Measurements from ENCODE around the gene PPM1H. TPM values are rescaled to one million over a fixed set of nuclear protein-coding genes. Genes with fewer than 3 reads are reported as not detected.
A peak's percentile ranks its signal among the peaks of the same experiment; 100 is the strongest.

Gene PPM1H
- polyA plus RNA-seq, 4 donors: 1.1 to 14.3 (median 3.2) TPM

DNA sequence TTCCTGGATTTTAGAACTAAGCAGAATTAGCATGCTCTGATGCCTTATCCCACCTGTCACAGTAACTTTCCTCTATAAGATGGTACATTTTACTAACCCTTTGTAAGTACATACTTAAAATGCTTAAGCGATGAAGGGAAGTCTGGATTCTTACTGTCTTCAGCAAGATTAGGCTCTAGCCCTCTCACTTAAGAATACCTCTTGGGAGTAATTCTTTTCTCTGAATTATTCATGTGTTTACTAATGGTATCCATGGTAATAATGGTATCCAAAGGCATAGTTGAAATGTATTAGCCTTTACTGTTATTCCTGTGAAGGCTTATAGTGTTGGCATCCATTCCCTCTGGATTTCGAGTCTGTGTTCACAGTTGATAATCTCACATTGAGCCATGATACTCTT is 291.5 kb downstream of the PPM1H start:
- no peak for FAIRE-seq
- no peaks in the 10 kb centered on the region for H3K27me3 ChIP-seq (ENCODE audit: control insufficient read depth in 3 of 3, insufficient read depth in 3 of 3, low read length in 3 of 3)
- no peak overlapping the region for H3K4me3 ChIP-seq (ENCODE audit: low read depth in 1 of 3, low read length in 3 of 3)
- no peak for DNase-seq
- H3K36me3 ChIP-seq (ENCODE audit: control insufficient read depth in 3 of 3, insufficient read depth in 2 of 3, low read depth in 1 of 3, low read length in 3 of 3): peaks cover 0 to 24% (median 0%) of the 10 kb centered on the region in 3 donors
- no peak overlapping the region for H3K27ac ChIP-seq (ENCODE audit: low read depth in 1 of 3, low read length in 2 of 3)
- H3K9me3 ChIP-seq (ENCODE audit: control insufficient read depth in 2 of 2, insufficient read depth in 1 of 2, low read depth in 1 of 2, low read length in 1 of 2): no peaks in the 10 kb centered on the region
- 91 to 95% (median 95%) methylated on average over 2 of the region's 2 CpGs for WGBS, 3 donors
- H3K4me1 ChIP-seq (ENCODE audit: control insufficient read depth in 3 of 3, insufficient read depth in 2 of 3, low read depth in 1 of 3, low read length in 2 of 3): no peaks in the 10 kb centered on the region

DNA sequence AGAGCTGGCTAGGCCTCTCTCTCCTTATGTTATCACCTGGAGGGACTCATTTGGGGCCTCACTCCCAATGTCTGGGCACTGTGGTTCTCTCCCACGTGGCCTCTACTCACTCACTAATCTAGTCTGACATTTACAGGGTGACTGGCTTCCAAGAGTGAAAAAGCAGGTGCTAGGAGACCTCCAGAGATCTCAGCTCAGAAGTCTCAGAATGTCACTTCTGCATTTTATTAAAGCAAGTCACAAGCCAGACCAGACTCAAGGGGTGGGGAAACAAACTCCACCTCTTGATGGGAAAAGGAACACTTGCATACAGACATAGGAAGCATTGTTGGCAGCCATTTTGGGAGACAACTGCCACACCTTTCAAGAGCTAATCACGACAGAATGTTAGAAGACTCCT is 292.5 kb downstream of the PPM1H start:
- 57 to 71% (median 57%) methylated on average over 2 of the region's 2 CpGs for WGBS, 3 donors
- H3K4me3 ChIP-seq (ENCODE audit: low read depth in 1 of 3, low read length in 3 of 3): no peak overlapping the region
- no peaks in the 10 kb centered on the region for H3K4me1 ChIP-seq (ENCODE audit: control insufficient read depth in 3 of 3, insufficient read depth in 2 of 3, low read depth in 1 of 3, low read length in 2 of 3)
- H3K9me3 ChIP-seq (ENCODE audit: control insufficient read depth in 2 of 2, insufficient read depth in 1 of 2, low read depth in 1 of 2, low read length in 1 of 2): no peaks in the 10 kb centered on the region
- no peak for FAIRE-seq
- H3K27me3 ChIP-seq (ENCODE audit: control insufficient read depth in 3 of 3, insufficient read depth in 3 of 3, low read length in 3 of 3): no peaks in the 10 kb centered on the region
- H3K36me3 ChIP-seq (ENCODE audit: control insufficient read depth in 3 of 3, insufficient read depth in 2 of 3, low read depth in 1 of 3, low read length in 3 of 3): peaks cover 0 to 16% (median 0%) of the 10 kb centered on the region in 3 donors
- no peak for DNase-seq
- no peak overlapping the region for H3K27ac ChIP-seq (ENCODE audit: low read depth in 1 of 3, low read length in 2 of 3)

DNA sequence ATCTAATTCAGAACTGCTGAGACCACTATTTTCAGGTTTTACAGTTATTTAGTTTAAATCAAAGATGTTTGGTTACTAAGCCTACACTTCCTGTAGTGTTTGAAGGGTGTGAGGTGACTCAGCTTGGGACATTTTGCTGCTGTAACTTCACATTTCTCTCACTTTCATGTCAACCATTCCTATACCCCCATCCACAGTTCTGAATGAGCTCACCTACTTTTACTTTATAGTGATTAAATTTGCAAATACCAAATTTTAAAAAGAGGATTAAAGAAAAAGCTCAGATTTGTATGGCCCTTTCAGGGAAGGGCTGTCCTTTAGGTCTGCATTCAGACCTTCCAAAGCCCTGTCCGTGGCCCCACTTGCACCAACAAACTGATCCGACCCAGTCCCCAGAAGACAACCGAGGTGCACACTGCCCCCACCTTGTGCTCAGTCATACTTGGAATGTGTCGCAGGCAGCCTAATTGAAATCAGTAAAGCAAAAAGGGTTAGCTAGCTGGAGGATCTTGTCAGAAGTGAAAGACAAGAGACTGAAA is 294.0 kb downstream of the PPM1H start:
- H3K9me3 ChIP-seq (ENCODE audit: control insufficient read depth in 2 of 2, insufficient read depth in 1 of 2, low read depth in 1 of 2, low read length in 1 of 2): no peaks in the 10 kb centered on the region
- peaks cover 0 to 7% (median 0%) of the 10 kb centered on the region in 3 donors for H3K36me3 ChIP-seq (ENCODE audit: control insufficient read depth in 3 of 3, insufficient read depth in 2 of 3, low read depth in 1 of 3, low read length in 3 of 3)
- no peak overlapping the region for H3K4me3 ChIP-seq (ENCODE audit: low read depth in 1 of 3, low read length in 3 of 3)
- FAIRE-seq: no peak
- H3K27me3 ChIP-seq (ENCODE audit: control insufficient read depth in 3 of 3, insufficient read depth in 3 of 3, low read length in 3 of 3): no peaks in the 10 kb centered on the region
- 63 to 81% (median 79%) methylated on average over 4 of the region's 4 CpGs for WGBS, 3 donors
- H3K4me1 ChIP-seq (ENCODE audit: control insufficient read depth in 3 of 3, insufficient read depth in 2 of 3, low read depth in 1 of 3, low read length in 2 of 3): no peaks in the 10 kb centered on the region
- no peak for DNase-seq
- no peak overlapping the region for H3K27ac ChIP-seq (ENCODE audit: low read depth in 1 of 3, low read length in 2 of 3)

DNA sequence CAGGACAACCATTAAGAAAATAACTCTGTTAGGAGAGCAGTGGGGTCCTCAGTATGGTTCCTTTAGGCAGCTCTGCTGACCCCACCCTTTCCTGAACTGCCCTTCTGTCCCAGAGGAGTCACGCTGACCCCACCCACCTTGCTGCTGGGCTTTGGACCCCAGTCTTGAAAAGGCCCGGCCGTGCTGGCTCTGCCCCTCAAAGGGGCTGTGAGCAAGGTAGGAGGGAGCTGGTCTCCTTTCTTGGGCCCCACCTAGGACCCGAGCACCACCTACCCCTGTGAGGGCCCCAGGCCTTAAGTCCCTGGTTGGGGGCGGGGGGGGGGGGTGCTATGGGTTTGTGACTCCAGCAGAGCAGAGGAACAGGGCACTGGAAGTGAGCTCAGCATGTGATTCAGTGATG is 297.3 kb downstream of the PPM1H start:
- FAIRE-seq (no peak), DNase-seq (no peak)
- peaks cover 0 to 9% (median 0%) of the 10 kb centered on the region in 3 donors for H3K27me3 ChIP-seq (ENCODE audit: control insufficient read depth in 3 of 3, insufficient read depth in 3 of 3, low read length in 3 of 3)
- H3K27ac ChIP-seq (ENCODE audit: low read depth in 1 of 3, low read length in 2 of 3): no peak overlapping the region
- H3K4me1 ChIP-seq (ENCODE audit: control insufficient read depth in 3 of 3, insufficient read depth in 2 of 3, low read depth in 1 of 3, low read length in 2 of 3): peaks cover 0 to under 1% (median 0%) of the 10 kb centered on the region in 3 donors
- H3K4me3 ChIP-seq (ENCODE audit: low read depth in 1 of 3, low read length in 3 of 3): no peak overlapping the region
- 68 to 76% (median 71%) methylated on average over 5 of the region's 5 CpGs for WGBS, 3 donors
- no peaks in the 10 kb centered on the region for H3K36me3 ChIP-seq (ENCODE audit: control insufficient read depth in 3 of 3, insufficient read depth in 2 of 3, low read depth in 1 of 3, low read length in 3 of 3)
- H3K9me3 ChIP-seq (ENCODE audit: control insufficient read depth in 2 of 2, insufficient read depth in 1 of 2, low read depth in 1 of 2, low read length in 1 of 2): no peaks in the 10 kb centered on the region

DNA sequence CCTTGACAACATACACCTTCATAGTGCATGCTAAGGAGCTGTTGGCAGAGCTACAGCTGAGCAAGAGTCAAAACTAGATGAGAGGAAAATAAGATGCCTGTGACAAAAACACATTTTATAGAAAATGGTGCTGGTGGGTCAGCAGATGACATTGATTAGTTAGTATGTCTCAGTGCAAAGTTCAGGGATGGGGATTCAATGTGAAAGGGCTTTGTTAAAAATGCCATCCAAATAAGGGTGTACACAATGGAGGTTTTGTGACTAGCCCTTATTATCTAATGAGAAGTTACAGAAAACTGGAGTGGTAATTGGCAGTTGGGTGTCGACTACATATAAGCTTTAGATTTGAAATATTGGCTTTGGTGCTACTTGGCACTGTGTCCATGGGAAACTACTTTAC is 299.3 kb downstream of the PPM1H start:
- Histone ChIP-seq H3K36me3 (ENCODE audit: control insufficient read depth in 3 of 3, insufficient read depth in 2 of 3, low read depth in 1 of 3, low read length in 3 of 3) (no peaks in the 10 kb centered on the region), H3K27ac (ENCODE audit: low read depth in 1 of 3, low read length in 2 of 3) (no peak overlapping the region)

DNA sequence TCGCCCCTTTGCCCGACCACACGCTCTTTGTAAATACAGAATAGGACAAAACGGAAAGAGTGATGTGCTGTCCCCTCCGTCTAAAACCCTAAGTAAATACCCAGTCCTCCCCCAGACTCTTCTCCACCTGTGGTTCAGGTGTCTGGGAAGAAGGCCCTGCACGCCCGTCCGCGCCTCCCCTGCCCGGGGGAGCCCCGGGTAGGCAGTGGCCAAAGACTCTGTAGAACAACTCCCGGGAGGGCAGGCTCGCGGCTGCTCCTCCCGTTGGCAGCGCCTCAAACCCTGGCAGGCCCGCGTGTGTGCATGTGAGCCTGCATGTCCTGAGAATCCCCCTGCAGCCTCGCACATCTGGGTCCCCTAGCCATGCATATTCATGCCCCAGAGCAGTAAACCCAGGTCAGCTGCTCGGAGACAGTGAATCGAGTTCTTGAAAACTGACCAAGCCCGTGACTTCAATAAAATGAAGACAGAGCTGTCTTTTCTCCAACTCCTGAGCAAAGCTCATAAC is 302.5 kb downstream of the PPM1H start:
- Histone ChIP-seq H3K36me3 (ENCODE audit: control insufficient read depth in 3 of 3, insufficient read depth in 2 of 3, low read depth in 1 of 3, low read length in 3 of 3) (no peaks in the 10 kb centered on the region), H3K4me3 (ENCODE audit: low read depth in 1 of 3, low read length in 3 of 3) (peak overlapping the region; percentile 27 to 52 (median 51)), H3K27me3 (ENCODE audit: control insufficient read depth in 3 of 3, insufficient read depth in 3 of 3, low read length in 3 of 3) (peaks cover 0 to 22% (median 0%) of the 10 kb centered on the region in 3 donors), H3K4me1 (ENCODE audit: control insufficient read depth in 3 of 3, insufficient read depth in 2 of 3, low read depth in 1 of 3, low read length in 2 of 3) (peaks cover 0 to 8% (median 2%) of the 10 kb centered on the region in 3 donors), H3K27ac (ENCODE audit: low read depth in 1 of 3, low read length in 2 of 3) (no peak overlapping the region), H3K9me3 (ENCODE audit: control insufficient read depth in 2 of 2, insufficient read depth in 1 of 2, low read depth in 1 of 2, low read length in 1 of 2) (no peaks in the 10 kb centered on the region)
- 4 to 5% (median 4%) methylated on average over 22 of the region's 22 CpGs for WGBS, 3 donors
- FAIRE-seq (no peak), DNase-seq (peak; percentile 25 to 61)

More for the DNA sequence above, 299.3 kb downstream of the PPM1H start:
- DNase-seq (no peak), FAIRE-seq (no peak)
- 64 to 93% (median 79%) methylated on average over 1 of the region's 1 CpG for WGBS, 3 donors
- Histone ChIP-seq H3K9me3 (ENCODE audit: control insufficient read depth in 2 of 2, insufficient read depth in 1 of 2, low read depth in 1 of 2, low read length in 1 of 2) (no peaks in the 10 kb centered on the region), H3K4me1 (ENCODE audit: control insufficient read depth in 3 of 3, insufficient read depth in 2 of 3, low read depth in 1 of 3, low read length in 2 of 3) (peaks cover 0 to 8% (median 2%) of the 10 kb centered on the region in 3 donors), H3K4me3 (ENCODE audit: low read depth in 1 of 3, low read length in 3 of 3) (no peak overlapping the region), H3K27me3 (ENCODE audit: control insufficient read depth in 3 of 3, insufficient read depth in 3 of 3, low read length in 3 of 3) (peaks cover 0 to 16% (median 0%) of the 10 kb centered on the region in 3 donors)

DNA sequence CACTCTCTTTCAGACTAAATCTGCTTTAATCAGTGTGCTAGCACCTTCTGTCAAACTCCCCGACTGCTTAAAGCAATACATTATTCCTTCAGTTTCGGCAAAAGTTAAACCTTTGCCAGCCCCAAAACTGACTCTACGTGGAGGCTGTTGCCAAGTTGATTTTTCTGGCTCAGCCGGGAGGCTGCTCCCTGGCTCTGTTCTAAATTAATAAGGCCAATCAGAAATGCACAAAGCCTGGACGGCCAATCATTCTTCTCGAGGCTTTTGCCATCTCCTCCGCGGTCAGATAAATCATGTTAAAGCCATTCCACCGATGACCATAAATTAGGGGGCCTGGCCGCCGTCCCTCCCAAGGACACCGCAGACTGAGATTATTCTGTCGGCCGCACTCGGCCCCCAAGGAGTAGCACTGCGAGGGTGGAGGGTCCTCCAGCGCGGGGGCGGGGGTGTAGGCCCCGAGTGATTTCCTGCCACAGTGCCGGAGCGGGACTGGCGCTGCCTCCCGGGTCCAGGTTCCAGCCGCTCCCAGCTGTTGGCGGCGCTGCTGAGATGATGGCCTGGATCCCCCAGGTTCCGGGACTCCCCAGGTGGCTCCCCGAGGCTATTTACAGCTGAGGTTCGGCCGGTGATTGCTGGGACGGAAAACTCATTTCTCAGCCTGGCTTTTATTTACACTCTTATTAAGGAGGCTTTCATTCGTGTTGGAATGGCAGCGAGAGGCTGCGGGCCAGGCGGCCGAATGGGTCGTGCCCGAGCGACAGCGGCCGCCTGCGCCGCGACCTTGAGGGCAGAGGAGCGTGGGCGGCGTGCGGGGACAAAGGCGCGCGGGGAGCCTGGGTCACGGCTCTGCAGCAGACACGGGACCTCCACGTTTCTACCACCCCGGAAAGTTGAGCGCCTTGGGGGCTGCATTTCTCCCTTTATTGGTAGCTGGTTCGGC is 303.2 kb downstream of the PPM1H start:
- peaks cover 0 to 22% (median 0%) of the 10 kb centered on the region in 3 donors for H3K27me3 ChIP-seq (ENCODE audit: control insufficient read depth in 3 of 3, insufficient read depth in 3 of 3, low read length in 3 of 3)
- H3K4me3 ChIP-seq (ENCODE audit: low read depth in 1 of 3, low read length in 3 of 3): peak overlapping the region; percentile 41 to 52 (median 51)
- H3K4me1 ChIP-seq (ENCODE audit: control insufficient read depth in 3 of 3, insufficient read depth in 2 of 3, low read depth in 1 of 3, low read length in 2 of 3): peaks cover 0 to 8% (median 2%) of the 10 kb centered on the region in 3 donors
- WGBS, 3 donors: 3 to 6% (median 3%) methylated on average over 58 of the region's 58 CpGs
- H3K36me3 ChIP-seq (ENCODE audit: control insufficient read depth in 3 of 3, insufficient read depth in 2 of 3, low read depth in 1 of 3, low read length in 3 of 3): no peaks in the 10 kb centered on the region
- FAIRE-seq (no peak), DNase-seq (peak; percentile 65 to 79)
- no peaks in the 10 kb centered on the region for H3K9me3 ChIP-seq (ENCODE audit: control insufficient read depth in 2 of 2, insufficient read depth in 1 of 2, low read depth in 1 of 2, low read length in 1 of 2)
- peak overlapping the region in 1 of 3 donors; percentile 2 for H3K27ac ChIP-seq (ENCODE audit: low read depth in 1 of 3, low read length in 2 of 3)

DNA sequence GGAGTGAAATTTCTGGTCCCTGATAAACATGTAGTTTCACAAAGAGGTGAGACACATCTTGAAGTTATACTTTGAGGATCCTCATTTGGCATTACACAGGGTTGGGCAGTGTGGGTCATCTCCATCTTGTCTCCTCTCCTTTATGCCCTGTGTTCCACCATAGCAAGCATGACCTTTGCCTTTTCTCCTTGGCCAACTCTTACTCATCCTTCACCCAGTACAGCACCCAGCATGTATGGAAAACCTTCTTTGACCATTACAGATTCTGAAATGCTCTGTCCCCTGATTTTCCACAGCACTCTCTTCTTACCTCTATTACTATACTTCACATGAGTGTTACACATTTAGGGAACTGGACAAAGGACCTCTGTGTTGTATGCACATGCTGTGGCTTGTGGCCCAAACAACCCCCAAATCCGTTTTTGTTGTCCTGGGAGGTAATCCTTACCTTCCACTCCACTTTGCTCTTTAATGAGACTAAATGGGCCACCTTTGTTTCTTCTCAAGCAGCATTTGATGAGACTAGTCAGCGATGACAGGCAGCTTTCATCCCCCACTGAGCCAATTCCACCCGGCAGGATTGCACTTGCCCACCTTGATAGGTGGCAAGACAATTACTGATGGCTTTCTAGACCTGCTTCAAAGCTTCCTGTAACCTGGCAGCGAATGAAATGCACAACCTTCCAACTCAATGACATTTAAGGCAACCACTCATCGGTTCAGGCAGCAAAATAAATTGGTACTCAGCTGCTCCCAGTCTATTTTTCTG is 304.8 kb downstream of the PPM1H start:
- H3K4me3 ChIP-seq (ENCODE audit: low read depth in 1 of 3, low read length in 3 of 3): no peak overlapping the region
- H3K9me3 ChIP-seq (ENCODE audit: control insufficient read depth in 2 of 2, insufficient read depth in 1 of 2, low read depth in 1 of 2, low read length in 1 of 2): no peaks in the 10 kb centered on the region
- no peak for DNase-seq
- peaks cover 0 to 11% (median 2%) of the 10 kb centered on the region in 3 donors for H3K4me1 ChIP-seq (ENCODE audit: control insufficient read depth in 3 of 3, insufficient read depth in 2 of 3, low read depth in 1 of 3, low read length in 2 of 3)
- H3K36me3 ChIP-seq (ENCODE audit: control insufficient read depth in 3 of 3, insufficient read depth in 2 of 3, low read depth in 1 of 3, low read length in 3 of 3): no peaks in the 10 kb centered on the region
- H3K27me3 ChIP-seq (ENCODE audit: control insufficient read depth in 3 of 3, insufficient read depth in 3 of 3, low read length in 3 of 3): peaks cover 0 to 22% (median 0%) of the 10 kb centered on the region in 3 donors
- WGBS, 3 donors: 91 to 94% (median 93%) methylated on average over 5 of the region's 5 CpGs
- no peak overlapping the region for H3K27ac ChIP-seq (ENCODE audit: low read depth in 1 of 3, low read length in 2 of 3)
- FAIRE-seq: no peak
